NCI-H2196 treated with DMSO at 0.1 percent for 48 hours (cell line): ENCODE data around the gene TPPP3.

Experiments
- DNase-seq: peaks from one replicate; lab custom pipeline; 2025; ENCODE audit not compliant: unreplicated experiment; lab: John Stamatoyannopoulos, UW

Gene TPPP3

GRCh38 chr16:67406111-67406971 is 13.0 kb upstream of the TPPP3 start:
- DNase-seq = no peak

DNA sequence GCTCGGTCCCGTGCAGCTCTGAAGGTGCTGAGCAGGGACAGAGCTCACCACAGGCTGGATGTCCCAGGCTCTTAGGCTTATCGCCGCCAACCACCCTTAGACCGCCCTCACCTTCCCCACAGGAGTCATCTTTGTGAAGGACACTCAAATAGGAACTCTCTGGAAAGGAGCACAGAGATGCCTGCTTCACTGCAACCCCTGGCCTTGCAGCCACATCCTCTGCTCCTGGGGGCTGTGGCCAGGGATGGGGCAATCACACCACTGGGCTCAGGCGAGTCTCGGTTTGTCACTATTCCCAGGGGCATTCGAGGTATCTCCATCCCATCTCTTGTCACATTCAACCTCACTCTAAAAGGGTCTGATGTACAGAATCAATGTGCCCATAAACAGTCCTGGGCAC is 12.0 kb upstream of the TPPP3 start:
- DNase-seq = no peak

DNA sequence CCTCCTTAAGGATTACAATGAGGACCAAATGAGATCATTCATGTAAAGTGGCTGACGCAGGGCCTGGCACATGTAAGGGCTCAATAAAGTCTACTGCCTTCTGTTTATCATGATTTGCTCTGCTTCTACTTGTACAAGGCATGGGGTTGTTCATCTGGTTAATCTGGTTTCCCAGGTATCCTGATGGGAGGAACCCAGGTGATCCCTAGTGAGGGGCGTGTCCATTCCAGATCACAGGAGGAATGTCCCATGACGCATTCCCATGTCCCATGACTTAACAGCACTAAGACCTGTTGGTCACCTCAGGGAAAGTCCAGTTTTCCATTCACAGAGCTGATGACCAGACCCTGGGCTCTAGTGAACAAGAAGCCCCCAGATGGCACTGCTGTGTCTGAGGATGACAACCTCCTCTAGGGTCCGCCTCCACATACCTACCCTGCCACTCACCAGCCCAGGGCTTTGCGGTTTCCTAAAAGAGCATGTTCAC is 11.5 kb upstream of the TPPP3 start:
- no peak for DNase-seq

GRCh38 chr16:67403976-67404555 is 10.8 kb upstream of the TPPP3 start:
- no peak for DNase-seq

- no peak for DNase-seq
Observed at GRCh38 chr16:67400901-67401300, 7.6 kb upstream of the TPPP3 start.

GRCh38 chr16:67399749-67400704 is 6.7 kb upstream of the TPPP3 start:
- DNase-seq = peak; percentile 38

DNA sequence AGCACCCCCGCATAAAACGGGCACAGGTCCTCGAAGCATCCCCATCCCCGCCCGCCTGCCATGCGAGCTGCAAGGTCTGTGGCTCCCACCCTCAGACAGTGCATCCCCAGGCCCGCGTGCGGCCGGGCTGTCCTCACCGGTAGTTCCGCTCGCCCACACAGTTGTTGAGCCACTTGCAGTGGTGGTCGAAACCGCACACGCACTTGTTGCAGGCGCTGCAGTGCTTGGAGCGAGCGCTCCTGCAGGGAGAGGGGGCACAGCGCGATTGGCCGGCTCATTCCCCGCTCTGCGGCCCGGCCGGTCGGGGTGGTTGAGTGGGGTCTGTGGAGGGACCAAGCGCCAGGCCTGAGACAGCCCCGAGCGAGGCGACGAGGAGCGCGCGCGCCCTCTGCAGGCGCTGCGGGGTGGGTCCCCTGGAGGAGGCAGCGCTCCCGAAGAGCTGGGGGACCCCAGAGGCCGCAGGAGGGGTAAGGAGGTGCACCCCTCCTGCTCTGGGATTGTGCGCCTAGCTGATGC is 6.0 kb upstream of the TPPP3 start:
- no peak for DNase-seq

DNA sequence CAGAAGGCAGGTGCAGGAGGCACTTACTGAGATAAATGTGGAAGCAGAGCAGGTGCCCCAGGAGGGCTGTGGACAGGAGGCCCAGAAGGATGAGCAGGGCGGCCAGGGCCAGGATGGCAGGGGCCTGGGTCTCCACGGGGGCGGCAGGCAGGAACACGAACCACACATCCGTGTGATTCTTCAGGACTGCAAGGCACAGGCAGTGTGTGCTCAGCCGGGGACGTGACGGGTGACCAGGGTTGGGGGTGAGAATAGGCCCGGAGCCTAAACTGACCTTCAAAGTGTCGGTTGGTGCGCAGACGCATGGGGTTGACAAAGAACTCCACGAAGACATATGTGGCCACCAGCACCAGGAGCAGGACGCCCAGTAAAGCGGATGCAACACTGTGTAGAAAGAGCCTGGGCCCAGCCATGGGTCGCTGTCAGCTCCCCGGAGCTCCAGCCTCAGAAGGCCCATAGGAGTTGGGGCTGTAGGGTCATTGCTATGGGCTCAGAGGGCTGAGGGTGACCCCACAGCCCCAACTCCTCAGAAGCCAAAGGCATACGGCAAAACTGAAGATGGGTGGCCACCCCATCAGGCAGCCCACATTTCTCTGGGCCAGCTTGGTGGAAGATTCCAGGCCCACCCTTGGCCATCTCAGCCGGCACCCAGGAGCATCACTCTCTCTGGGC is 5.4 kb upstream of the TPPP3 start:
- no peak for DNase-seq

GRCh38 chr16:67397812-67398545 is 4.7 kb upstream of the TPPP3 start:
- no peak for DNase-seq

DNA sequence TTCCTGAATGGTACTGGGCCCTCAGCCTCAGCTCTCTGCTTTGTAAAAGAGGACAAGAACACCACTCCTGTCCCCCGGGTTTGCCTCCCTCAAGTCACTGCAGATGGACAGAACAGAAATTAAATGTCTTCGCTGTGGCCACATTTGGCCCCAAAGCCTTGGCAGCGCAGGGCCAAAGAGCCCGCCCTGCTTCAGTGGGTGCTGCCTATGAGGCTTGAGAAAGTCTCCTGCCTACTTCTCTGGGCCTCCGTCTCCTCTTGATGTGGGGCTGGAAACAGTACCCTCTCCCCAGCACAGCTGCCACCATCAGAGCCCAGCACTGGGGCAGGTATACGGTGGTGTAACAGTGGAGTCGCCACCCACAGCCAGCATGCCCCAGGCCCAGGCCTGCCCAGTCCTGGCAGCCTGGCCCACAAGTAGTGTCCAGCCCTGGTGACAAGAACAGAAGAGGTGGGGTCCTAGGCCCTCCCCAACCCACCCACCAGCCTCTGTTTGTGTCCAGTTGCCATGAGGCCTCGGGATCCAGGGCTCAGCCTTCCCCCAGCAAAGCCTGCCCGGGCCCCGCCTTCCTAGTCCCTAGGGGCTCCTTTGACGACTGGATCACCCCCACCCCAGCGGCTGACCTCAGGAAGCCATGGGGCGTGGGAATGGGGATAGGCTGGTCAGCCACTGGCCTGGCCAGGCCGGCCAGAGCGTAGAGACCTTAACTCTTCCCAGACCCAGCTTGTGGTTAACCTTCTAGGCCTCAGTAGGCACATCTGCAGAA is 3.9 kb upstream of the TPPP3 start:
- DNase-seq = no peak

DNA sequence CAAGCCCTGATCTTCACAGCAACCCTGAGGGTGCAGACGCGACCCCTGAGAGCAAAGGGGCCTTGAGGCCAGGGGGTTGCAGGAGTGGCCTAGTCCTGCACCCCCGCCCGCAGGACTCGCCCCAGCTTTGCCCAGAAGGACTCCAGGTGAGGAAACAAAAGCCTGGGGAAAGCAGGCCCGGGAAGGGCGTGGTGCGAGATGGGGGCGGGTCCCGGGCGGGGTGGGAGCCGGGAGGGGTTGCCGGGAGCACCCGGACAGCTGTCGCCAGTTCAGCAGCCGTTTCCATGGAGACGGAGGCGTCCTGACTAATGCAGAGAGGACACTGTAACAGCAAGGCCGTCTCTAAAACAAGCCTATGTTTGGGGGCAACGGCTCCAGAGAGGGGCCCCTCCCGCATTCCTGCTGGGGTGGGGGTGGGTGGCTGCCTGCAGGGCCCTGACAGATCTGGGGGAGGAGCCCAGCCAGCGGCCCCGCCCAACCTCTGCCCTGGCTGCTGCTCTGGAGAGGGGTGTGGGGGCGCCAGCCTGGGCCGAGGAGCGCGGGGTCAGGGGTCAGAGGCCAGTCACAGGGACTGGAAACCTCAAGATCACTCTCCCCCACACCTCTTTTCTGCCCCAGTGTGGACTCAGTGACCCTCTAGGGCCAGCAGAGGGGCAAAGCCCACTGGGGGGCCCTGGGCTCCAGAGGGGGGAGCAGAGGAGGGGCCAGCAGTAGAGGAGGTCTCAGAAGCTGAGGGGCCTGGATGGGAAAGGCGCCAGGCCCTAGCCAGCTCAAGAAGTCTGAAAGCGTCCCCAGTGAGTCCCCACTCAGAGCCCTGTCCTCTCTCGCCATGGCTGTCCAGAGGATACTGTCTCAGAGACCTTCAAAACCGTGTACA is 3.1 kb upstream of the TPPP3 start:
- DNase-seq = peak; percentile 61

DNA sequence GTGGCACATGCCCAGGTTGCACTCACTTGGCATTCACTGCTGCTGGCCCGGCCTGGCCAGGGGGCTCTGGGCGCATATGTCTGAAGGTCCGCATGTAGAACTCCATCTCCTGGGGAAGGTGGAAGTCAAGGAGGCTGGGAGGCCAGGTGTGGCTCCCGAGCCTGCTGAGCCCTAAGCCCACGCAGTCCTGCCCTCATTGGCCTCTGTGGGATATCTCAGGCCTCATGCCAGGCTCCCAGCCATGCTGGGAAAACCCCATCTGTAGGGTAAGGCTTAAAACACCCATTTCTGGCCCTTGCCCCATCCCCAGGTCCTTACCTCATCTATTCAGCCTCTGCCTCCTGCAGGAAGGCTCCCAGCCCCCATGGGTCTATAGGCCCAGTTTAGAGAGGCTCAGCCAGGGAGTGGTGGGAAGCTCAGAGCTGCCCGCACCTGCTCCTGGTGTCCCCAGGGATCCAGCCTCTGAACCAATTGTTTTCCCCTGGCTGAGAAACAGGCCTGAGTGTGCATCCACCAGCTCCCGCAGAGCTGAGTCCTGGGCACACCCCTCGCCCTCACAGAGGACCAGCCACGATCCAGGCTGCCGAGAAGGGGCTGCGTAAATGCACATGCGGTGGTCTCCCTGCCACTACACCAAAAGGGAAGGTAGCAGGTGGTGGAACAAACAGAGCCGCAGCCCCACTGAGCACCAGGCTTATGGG is 2.3 kb upstream of the TPPP3 start:
- DNase-seq = peak; percentile 22

DNA sequence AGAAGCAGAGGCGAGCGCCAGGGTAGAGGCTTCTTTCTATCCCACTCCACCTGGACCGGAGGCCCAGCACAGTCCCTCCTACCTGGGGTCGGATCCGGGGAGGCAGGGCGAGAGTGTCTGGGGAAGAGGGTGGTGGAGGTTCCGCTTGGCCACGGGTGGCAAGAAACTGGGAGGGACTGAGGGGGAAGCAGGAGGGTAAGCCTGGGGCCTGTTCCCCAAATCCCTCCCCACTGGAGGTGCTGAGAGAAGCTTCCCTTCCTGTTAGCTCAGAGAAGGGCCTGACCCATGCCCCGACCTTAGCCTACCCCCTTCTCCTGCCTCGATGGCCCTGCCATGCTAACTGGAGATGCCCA is 1.8 kb upstream of the TPPP3 start:
- no peak for DNase-seq

DNA sequence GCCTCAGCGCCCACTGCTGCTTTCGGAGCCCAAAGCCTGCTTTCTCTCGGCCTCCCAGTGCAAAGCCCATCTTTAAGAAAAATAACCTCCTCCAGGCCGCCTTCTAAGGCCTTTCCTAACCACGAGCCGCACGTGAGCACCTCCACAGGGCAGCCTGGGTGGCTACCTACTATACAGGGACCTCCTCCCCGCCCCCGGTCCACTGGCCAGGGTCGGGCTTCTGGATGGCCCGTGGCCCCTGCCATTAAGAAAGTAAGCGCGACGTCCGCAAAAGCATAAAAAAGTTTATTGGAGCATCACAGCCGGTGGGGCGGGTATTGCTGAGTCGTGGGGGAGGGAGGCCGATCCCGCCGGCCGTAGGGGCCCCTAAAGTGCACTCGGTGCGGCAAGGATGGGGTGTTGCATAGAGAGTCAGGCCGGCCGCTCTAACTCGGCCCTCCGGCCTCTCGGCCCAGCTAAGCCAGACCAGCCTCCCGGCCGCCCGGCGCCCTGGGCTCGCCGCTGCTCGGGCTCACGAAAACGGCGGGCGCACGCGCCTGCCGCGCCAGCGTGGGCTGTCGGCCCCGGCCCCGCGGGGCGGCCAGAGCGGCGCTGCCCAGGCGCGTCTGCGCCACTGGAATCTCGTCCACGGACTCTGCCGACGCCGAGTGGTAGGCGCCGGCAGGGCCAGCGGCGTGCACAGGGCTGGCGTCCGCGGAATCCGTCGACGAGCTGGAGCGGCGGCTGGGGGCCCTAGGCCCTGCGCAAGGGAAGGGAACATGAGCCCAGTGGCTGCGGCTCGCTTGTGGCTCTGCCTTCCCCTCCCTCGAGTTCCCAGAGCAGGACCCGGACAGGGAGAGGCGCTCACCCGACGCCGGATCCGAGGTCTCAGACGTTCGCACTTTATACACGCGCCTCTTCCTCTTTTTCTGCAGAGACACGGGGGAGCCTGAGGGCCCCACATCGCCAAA is 1.1 kb upstream of the TPPP3 start:
- DNase-seq = no peak

- no peak for DNase-seq
Observed at GRCh38 chr16:67393788-67394154, 473 bp upstream of the TPPP3 start.

GRCh38 chr16:67392301-67393059 is 818 bp downstream of the TPPP3 start:
- no peak for DNase-seq
